Hematopoietic multipotent progenitor cell treated with erythropoietin and hydrocortisone succinate and interleukin-3 and kit ligand, for 6 days (in vitro differentiated cells): ENCODE measurements around the gene RRP1.
A peak's percentile ranks its signal among the peaks of the same experiment; 100 is the strongest.

Source experiments
- DNase-seq: peaks from one replicate; pipeline ENCODE4 v3.0.0-alpha.2; 2015

Gene RRP1, protein sequence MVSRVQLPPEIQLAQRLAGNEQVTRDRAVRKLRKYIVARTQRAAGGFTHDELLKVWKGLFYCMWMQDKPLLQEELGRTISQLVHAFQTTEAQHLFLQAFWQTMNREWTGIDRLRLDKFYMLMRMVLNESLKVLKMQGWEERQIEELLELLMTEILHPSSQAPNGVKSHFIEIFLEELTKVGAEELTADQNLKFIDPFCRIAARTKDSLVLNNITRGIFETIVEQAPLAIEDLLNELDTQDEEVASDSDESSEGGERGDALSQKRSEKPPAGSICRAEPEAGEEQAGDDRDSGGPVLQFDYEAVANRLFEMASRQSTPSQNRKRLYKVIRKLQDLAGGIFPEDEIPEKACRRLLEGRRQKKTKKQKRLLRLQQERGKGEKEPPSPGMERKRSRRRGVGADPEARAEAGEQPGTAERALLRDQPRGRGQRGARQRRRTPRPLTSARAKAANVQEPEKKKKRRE

DNA sequence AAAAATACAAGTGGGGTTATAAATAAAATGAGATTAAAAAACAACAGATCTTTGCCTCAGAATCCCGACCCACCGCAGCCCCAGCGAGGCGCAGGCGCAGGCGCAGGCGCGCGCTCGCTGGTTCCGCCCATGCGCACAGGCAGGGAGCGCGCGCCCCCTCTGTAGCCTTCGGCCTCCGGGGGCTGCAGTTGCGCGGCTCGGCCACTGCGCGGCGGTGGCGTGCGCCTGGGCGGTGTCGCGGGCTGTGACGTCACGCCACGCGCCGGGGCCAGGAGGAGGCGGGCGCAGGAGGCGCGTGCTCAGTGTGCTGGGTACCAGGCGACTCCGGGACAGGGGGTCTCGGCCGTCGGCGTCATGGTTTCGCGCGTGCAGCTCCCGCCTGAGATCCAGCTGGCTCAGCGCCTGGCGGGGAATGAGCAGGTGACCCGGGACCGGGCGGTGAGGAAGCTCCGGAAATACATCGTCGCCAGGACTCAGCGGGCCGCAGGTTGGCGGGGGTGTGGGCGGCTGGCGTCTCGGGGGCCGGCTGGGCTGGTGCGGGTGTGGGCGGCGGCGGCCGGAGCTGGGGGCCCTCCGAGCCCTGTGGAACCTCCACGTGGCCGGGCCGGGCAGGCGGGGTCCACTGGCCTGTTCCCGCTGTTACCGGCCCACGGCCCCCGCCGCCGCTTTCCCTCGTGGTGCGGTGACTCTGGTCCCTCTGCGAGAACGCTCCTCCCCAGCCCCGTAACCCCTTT is at the start of gene RRP1:
RRP1 (plus strand) TSS at position 302 of the 734 bp plus-strand sequence; CDS start at position 355, 53 bp downstream.
- DNase-seq: peak; percentile 92

DNA sequence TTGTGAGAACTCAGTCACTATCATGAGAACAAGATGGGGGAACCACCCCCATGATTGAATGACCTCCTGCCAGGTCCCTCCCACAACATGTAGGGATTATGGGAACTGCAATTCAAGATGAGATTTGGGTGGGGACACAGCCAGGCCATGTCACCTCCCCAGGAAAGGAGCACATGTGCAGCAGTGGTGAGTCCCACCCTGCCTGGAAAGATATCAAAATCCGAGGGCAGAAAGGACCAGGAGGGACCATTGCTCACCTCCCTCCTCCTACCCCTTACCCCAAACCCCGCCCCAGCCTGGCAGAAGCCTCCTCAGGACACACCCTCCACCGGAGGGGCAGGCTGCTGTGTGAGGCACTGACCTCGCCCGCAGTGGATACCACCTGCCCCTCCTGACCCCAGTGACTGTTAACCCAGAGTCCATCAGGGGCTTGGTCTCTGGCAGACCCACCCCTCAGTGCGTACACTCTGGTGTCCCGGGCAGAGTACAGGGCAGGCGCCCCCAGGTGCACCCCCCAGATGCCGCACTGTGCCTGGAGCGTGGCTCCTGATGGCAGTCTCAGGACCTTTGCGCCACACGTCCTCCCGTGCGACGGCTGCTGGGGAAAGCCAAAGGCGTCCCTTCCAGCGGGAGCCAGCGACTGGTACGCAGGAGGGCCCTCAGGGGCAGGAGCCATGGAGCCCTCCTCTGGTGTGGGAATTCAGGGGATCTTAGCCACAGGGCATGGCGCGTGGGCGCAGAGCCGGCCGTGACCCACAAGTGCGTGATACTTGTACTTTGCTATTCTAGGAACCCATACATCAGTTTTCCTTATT is 49.5 kb upstream of the RRP1 start:
- DNase-seq: peak; percentile 70

DNA sequence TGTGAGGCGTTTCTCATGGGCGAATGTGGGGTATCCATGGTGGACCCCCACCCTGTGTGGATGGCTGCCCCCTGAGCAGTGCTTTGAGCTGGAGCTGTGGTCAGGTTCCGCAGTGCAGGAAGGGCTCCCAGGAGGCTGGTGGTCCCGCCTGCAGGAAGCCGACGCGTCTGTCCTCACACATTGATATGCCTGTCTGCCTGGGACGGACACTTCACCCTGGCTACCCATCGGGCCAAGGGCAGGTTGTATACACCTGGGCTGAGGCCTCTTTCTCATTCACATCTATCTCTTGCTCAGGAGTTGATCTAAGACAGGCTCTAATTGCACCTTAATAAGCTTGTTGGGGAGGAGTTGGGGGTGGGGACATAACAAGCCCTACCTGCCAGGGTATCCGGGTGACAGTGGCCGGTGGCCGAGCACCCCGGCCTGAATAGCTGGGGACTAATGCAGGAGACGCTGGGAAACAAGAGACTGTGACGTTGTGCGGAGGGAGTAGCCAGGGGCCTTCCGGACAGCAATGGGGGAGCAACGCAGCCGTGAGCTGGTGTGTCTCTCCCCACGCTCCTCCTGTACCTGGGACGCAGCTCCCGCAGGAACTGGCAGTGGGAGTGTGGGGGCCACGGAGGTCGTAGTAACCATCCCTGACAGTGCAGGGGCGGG is 48.8 kb upstream of the RRP1 start:
- no peak for DNase-seq

DNA sequence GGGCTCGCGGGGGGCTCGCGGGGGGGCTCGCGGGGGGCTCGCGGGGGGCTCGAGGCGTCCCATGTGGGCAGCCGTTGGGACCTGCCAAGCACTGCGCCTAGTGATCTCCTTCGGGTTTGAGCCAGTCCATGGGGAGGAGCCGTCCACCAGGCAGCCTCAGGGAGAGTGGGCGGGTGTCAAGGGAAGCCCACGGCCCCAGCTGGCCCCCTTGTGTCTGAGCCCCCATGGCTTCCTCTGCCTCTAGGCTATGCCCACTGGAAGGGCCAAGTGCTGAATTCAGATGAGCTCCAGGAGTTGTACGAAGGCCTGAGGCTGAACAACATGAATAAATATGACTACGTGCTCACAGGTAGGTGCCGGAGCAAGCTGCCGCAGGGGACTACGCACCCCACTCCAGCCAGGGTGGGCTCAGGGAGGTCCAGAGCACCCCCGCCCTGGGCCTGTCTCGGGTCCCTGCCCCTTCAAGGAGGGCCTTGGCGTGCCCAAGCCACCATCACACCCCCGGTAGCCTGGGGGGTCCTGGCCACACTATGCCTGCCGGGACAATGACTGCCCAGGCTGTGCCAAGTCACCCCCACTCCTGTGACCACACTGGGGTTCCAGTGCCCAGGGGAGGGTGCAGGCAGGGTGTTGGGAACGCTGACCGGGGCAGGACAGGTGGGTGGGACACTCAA is 47.8 kb upstream of the RRP1 start:
- no peak for DNase-seq

DNA sequence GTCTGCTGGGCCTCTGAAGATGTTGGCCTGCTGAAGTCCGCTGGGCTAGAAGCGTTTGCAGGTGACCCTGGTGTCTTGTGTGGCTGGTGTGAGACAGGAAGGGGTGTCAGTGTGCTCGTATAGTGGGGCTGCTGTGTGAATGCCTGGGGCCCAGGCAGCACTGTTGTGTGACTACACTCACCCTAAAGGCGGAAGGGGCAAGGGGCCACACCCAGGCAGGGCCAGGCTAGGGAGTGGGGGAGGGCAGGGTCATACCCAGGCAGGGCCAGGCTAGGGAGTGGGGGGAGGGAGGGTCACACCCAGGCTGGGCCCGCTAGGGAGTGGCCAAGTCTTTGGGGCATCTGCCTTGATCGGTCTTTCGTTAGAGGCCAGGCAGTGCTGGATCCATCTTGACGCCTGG is 45.4 kb upstream of the RRP1 start:
- DNase-seq: peak; percentile 73

DNA sequence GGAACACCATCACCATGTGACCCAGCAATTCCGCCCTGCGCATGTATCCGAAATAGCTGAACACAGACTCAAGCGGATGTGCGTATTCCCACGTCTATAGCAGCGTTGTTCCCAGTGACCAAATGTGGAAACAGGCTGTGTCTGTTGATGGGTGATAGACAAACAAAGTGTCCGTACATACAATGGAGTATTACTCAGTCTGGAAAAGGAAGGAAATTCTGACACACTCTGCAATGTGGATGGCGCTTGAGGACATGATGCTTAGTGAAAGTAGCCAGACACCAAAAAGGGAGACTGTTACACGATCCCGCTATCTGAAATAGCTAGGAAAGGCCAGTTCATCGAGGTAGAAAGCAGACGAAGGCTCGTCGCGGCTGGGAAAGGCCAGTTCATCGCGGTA is 44.7 kb upstream of the RRP1 start:
- DNase-seq: no peak

DNA sequence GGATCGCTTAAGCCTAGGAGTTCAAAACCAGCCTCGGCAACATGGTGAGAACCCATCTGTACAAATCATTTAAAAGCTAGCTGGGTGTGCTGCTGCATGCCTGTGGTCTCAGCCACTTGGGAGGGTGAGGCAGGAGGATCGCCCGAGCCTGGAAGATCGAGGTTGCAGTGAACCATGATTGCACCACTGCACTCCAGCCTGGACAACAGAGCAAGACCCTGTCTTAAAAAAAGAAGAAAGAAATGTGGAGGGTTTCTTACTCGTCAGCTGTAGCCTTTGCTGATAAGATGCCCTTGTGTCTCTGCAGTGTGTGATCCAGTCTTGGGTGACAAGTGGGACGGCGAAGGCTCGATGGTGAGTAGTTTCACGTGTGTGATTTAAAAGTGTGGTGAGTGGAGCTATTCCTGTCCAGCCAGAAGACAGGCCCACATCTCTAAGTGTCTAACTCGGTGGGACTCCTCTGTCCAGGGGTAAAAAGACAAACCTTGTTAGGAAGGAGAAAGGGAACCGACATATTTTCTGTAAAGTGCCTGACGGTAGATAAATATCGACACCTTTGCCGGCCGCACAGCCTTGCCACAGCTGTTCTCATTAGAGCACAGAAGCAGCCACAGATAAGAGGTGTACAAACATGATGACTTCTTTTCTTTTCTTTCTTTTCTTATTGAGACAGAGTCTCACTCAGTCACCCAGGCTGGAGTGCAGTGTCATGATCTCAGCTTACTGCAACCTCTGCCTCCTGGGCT is 43.4 kb upstream of the RRP1 start:
- DNase-seq: no peak

DNA sequence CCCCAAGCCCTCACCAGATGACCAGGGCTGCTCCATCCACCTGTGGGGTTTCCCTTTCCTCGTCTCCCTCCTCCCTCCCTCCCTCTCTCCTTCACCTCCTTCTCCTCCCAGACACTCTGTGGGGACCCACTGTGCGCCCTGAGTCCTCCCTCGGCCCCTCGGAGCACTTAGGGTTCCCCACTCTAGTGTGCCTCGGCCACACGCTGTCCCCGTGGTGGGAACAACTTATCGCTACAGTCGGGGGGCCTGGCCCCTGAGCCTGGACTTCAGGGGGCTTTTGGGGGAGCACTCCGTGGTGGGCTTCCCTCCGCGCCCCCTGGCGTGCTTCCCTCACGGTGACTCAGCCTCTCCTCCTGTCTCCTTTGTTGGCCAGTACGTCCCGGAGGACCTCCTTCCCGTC is 40.8 kb upstream of the RRP1 start:
- no peak for DNase-seq

DNA sequence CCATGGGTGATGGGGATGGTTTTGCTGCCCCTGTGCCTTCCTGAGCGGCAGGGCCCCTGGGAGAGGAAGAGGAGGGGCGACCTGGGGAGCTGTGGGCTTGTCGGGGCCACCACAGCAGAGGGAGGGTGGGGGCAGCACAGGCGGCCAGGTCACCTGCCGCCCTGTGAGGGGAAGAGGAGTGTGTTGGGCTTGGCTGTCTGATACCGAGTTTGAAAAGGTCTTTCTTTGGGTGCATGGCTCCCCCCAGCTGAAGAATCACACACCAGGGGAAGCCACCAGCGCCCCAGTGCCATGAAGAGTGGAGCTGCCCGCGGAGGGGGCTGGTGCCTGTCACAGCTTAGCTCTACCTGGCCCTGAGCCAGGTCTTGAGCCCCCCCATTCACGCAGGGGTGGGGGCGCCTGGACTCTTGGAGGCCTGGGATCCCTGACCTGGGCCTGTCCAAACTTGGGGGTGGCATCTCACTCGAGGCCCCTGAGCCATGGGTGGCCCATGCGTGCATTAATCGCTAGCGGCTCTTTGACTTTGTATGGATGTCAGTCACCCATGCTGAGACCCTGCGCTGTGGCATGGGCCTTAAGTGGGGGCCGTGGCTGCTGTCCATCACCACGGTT is 39.6 kb upstream of the RRP1 start:
- DNase-seq: no peak

DNA sequence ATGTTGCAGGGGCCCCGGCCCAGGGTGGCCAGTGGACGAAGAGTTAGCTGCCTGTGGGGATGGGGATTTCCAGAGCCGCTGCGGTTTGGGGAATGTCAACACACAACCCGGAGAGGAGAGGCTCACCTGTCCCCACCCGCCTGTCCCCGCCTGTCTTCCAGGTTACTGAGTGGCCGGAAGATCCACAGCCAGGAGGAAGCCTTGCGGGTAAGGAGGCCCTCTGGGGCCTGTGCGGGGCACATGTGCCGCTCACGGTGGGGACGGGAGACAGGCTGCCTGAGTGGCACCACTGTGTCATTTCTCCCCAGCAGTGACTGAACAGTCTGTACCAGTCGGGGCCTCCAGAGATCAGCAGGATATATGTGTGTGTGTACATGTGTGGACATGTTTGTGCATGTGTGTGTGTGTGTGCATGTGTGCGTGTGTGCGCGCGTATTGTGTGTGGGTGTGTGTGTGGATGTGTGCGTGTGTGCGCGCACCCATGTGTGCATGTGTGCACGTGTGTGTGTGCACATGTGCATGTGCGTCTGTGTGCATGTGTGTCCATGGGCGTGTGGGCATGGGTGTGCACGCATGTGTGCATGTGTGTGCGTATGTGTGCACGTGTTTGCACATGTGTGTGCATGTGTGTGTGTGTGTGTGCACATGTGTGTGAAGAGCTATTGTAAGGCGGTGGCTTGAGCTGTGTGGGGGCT is 38.9 kb upstream of the RRP1 start:
- DNase-seq: no peak

DNA sequence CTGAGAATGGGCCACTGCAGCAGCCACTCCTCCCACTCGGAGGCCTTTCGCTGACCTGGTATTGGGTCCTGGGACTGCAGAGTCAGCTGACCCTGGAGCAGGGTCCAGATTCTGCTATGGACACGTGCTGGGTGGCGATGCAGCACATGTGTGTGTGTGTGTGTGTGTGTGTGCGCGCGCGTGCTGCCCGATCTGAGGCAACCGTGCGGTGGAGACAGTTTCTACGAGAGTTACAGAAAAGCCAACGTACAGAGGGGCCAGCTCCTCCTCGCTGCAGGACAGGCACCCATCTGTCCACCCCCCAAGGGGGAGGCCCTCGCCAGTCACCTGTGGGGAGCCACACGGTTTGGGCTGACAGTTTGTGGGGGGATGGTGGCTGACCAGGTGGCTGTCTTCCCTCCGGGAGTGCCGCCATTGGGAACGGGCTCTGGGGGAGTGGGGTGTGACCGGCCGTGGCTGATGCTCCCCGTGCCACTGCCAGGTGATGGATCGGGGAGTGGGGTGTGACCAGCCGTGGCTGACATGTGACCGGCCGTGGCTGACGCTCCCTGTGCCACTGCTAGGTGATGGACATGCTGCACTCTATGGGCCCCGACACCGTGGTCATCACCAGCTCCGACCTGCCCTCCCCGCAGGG is 37.3 kb upstream of the RRP1 start:
- DNase-seq: no peak

DNA sequence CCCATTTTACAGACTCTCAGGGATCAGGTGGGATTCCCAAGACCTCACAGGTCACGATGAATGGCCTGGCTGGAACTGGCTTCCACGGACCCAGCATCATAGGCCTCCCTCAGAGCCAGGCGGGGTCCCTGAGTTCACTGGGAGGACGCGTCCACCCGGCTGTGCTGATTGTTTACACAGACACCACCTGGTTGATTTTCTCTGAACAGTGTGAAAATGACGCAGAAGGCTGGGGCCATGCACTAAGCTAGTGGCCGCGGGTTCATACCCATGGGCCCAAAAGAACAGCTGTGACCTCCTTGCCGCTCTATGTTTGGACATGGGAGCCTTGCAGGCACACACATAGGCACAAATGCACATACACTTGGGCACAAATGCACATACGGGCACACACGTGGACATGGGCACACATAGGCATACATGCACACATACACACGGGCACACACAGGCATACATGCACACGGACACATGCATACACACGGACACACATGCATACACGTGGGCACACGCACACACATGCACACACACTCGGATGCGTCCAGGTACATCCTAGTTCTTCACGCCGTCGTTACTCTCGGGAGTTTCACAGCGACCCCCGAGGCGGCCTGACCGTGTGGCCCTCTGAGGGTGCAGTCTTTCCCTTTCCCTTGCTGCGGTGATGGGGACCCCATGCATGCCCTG is 36.5 kb upstream of the RRP1 start:
- no peak for DNase-seq

DNA sequence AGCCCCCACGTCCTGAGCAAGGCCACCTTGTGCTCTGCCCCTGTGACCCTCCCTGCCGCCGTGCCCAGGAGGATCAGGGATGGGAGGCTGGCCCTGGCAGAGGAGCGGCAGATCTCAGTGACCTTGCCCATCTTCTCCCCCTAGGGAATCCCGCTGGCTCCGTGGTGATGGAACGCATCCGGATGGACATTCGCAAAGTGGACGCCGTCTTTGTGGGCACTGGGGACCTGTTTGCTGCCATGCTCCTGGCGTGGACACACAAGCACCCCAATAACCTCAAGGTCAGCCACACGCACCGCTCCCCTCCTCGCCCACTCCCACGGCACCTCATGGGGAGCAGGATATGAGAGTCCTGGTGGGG is 36.0 kb upstream of the RRP1 start:
- no peak for DNase-seq

DNA sequence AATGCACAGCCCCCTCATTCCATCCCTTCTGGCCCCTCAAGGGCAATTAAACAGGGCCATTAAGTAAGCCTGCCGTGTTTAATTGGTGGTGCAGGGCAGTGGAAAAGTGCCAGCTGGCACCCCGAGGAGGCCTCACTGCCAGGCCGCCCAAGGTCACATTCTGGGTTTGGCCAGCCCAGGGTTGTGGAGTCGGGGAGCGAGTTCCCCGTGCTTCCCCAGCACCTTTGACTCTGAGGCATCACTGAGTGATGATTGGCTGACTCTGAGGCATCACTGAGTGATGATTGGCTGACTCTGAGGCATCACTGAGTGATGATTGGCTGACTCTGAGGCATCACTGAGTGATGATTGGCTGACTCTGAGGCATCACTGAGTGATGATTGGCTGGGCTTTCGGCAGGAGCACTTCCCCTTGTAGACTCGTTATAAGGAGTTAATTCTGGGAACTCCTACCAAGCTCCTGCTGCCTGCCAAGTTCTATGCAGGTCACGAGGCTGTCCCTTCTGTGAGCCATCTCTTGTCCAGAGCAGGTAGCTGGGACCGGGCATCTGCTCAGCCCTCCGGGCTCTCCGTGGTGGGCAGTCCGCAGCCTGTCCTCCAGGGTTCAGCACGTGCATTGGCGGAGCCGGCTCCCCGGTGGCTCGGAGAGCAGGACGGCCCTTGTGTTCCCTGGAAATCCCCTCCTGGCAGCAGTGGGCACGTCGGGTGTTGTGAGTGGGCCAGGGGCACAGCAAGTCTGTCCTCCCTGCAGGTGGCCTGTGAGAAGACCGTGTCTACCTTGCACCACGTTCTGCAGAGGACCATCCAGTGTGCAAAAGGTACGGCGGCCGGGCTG is 34.2 kb upstream of the RRP1 start:
- DNase-seq: no peak

DNA sequence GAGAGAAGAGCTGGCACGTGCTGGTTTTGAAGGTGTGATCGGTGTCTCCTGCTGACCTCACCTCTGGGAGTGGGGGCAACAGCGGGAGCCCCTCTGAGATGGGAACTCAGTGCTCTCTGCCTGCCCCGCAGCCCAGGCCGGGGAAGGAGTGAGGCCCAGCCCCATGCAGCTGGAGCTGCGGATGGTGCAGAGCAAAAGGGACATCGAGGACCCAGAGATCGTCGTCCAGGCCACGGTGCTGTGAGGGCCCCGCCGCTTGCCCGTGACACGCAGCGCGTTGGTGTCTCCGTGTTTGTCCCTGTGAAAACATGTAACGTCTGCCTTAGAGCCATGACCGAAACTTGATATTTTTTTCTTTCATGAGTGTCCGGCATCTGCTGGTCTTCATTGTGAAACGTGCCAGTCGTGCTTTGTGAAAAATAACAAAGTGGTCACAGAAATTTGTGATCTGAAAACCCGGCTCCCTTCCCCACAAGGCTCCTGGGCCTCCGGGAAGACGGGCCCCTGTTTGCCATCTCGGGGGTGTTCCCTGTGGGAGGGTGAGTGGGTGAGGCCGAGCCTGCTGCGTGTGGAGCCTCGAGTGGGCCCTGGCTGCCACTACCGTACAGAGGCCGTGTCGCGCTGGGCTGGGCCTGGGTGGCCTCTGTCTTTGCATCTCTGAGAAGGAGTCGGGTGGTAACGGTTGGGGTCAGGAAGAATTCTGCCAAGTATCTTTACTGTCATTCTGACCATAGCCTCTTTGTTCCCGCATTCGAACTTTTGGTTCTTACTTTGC is 33.4 kb upstream of the RRP1 start:
- no peak for DNase-seq

DNA sequence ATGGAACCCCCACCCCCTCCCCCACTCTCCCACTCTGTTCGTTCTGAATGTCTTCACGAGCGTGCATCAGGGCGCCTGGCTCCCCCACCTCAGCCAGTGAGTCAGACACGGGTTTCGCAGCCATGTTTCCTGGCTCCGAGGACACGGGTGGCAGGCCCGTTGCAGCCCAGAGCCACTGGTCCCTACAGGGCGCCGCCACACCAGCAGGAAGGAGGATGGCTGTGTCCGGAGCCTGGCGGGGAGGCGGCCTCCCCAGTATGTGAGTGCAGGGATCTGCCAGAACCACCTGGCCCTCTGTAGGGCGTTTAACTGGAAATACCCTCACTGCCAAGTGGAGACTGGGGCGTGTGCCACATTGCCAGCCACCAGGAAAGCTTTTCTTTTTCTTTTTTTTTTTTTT is 31.8 kb upstream of the RRP1 start:
- no peak for DNase-seq

DNA sequence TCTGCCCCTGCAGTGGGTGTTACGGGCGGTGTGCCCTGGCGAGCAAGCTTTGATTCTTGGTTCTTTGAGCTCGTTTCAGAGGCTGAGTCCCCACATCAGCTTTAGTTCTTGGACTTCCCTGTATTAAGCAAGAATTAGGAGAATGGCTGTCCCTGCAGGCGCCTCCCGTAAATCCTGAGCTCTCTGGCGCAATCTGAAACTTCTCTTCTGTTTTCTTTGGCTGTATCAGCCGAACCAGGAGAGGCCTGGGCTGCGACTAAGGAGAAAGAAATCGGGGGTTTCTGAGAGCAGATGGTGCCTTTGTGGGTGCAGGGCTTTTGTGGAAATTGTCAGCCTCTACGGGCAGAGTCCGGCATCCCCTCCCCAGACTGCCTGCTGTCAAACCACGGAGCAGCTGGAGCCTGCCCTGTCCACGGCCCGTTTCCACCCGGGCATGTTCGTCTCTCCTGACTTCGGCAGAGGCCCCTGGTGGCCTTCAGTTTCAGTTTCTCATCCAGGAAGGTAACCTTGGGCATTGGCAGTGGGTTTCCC is 31.2 kb upstream of the RRP1 start:
- no peak for DNase-seq
